GM12878 (cell line): ENCODE data around the gene HIVEP1. TPM values are rescaled to one million over a fixed set of nuclear protein-coding genes. Genes with fewer than 3 reads are reported as not detected.
A peak's percentile ranks its signal among the peaks of the same experiment; 100 is the strongest.

Experiments
- ATAC-seq: fragments of 200-7000 bp; cut with Tn5 transposase; 3 replicates; pipeline ENCODE4 v1.9.1; 2020; ENCODE audit warnings: mild to moderate bottlenecking, moderate library complexity
- BruUV-seq: library from RNA; stranded (reverse); fragments of 400-500 nt; replicated peaks from 2 replicates; lab custom pipeline; 2021; lab: Mats Ljungman, UMichigan
- CTCF ChIA-PET: fragments of 300-600 bp; sonication (Branson Sonifier 250); formaldehyde crosslinking; extraction: SDS; loops from one replicate; lab custom pipeline; 2021; ENCODE audit warnings: inconsistent platforms; lab: Yijun Ruan, JAX
- POLR2A ChIA-PET: fragments of 350-600 bp; formaldehyde crosslinking; extraction: SDS; loops from one replicate; lab custom pipeline; 2021; ENCODE audit warnings: inconsistent platforms; lab: Charles Lee
- RAD21 ChIA-PET: fragments of 300-600 bp; sonication (Branson Sonifier 250); formaldehyde crosslinking; loops from one replicate; lab custom pipeline; 2023; ENCODE audit warnings: antibody characterized with exemption; ENCODE audit not compliant: unreplicated experiment; lab: Charles Lee
- SMC1A ChIA-PET: fragments of 300-600 bp; sonication (Branson Sonifier 250); formaldehyde crosslinking; loops from one replicate; lab custom pipeline; 2023; ENCODE audit not compliant: unreplicated experiment, uncharacterized antibody; lab: Charles Lee
- DNase-seq: peaks from one replicate; pipeline ENCODE4 v3.0.0-alpha.2; 2011; ENCODE audit warnings: low read depth, low spot score
- FAIRE-seq: peaks from 3 replicates; lab custom pipeline; 2011; peaks lifted over from hg19 to GRCh38; lab: Jason Lieb, UNC
- H2AFZ ChIP-seq: 2 replicates; pipeline ENCODE4 v1.6.0; 2011; ENCODE audit warnings: low read depth, low read length, control low read depth; ENCODE audit not compliant: control insufficient read depth
- H3K27ac ChIP-seq: 2 replicates; pipeline ENCODE4 v1.5.1; 2011; ENCODE audit warnings: control low read depth; ENCODE audit not compliant: control insufficient read depth, insufficient read depth
- H3K27me3 ChIP-seq, 2 experiments: replicated peaks in 1 of 2; 2 replicates each; pipeline versions ENCODE4 v1.6.0 to v1.6.1; 2011; ENCODE audit warnings: low read length in 1 of 2; ENCODE audit not compliant: control insufficient read depth in 2 of 2, insufficient read depth in 2 of 2
- H3K36me3 ChIP-seq, 2 experiments: 2 replicates each; pipeline ENCODE4 v1.5.1; 2011; ENCODE audit warnings: low read length in 1 of 2; ENCODE audit not compliant: control insufficient read depth in 2 of 2, insufficient read depth in 2 of 2
- H3K4me1 ChIP-seq: 2 replicates; pipeline ENCODE4 v1.6.1; 2011; ENCODE audit warnings: mild to moderate bottlenecking, low read length, moderate library complexity, mixed read lengths; ENCODE audit not compliant: control insufficient read depth, insufficient read depth
- H3K4me2 ChIP-seq: 2 replicates; pipeline ENCODE4 v1.6.0; 2011; ENCODE audit warnings: control low read depth; ENCODE audit not compliant: control insufficient read depth, insufficient read depth
- H3K4me3 ChIP-seq: fragments of 200-600 bp; sonication (generic); 2 replicates; pipeline ENCODE4 v1.5.1; 2016
- H3K79me2 ChIP-seq: 2 replicates; pipeline ENCODE4 v1.6.0; 2011; ENCODE audit warnings: low read length; ENCODE audit not compliant: control insufficient read depth, insufficient read depth
- H3K9ac ChIP-seq: 2 replicates; pipeline ENCODE4 v1.8.0; 2011; ENCODE audit warnings: low read length, control low read depth, mixed read lengths; ENCODE audit not compliant: control insufficient read depth, insufficient read depth
- H3K9me3 ChIP-seq: replicated peaks from 3 replicates; pipeline ENCODE4 v1.5.1; 2011; ENCODE audit warnings: mild to moderate bottlenecking, low read length; ENCODE audit not compliant: control insufficient read depth, insufficient read depth
- H4K20me1 ChIP-seq: 2 replicates; pipeline ENCODE4 v1.6.0; 2011; ENCODE audit not compliant: control insufficient read depth, insufficient read depth
- CBFB ChIP-seq: IDR thresholded peaks from 2 replicates; pipeline ENCODE4 v1.6.1; 2016; ENCODE audit warnings: antibody characterized with exemption, low read depth
- FOXK2 ChIP-seq: fragments of 450-650 bp; IDR thresholded peaks from 2 replicates; pipeline ENCODE4 v1.6.1; 2017; ENCODE audit warnings: mild to moderate bottlenecking, moderate library complexity
- KLF5 ChIP-seq: fragments of 450-650 bp; IDR thresholded peaks from 2 replicates; pipeline ENCODE4 v1.6.1; 2014; ENCODE audit warnings: mild to moderate bottlenecking; ENCODE audit not compliant: partially characterized antibody
- NKRF ChIP-seq: fragments of 450-650 bp; conservative IDR thresholded peaks from 2 replicates; pipeline ENCODE4 v1.6.1; 2017; ENCODE audit warnings: mild to moderate bottlenecking, moderate library complexity
- SIN3A ChIP-seq: IDR thresholded peaks from 2 replicates; pipeline ENCODE4 v1.6.1; 2012; ENCODE audit warnings: low read depth, low read length, improper control_type of control experiment
- ZZZ3 ChIP-seq: IDR thresholded peaks from 2 replicates; pipeline ENCODE4 v1.6.1; 2011; ENCODE audit warnings: low read depth; ENCODE audit not compliant: control insufficient read depth, insufficient read length
- WGBS: methylation state at CpG from one replicate; pipeline ENCODE4 v1.1.6; 2016; ENCODE audit warnings: low lambda C conversion rate; ENCODE audit not compliant: insufficient replicate concordance, insufficient coverage; ENCODE audit errors: missing lambda C conversion rate; 5-methylcytosine and 5-hydroxymethylcytosine counted together
- in situ Hi-C: fragments of 300-500 bp; cut with MboI; formaldehyde crosslinking; loops from 9 replicates; pipeline ENCODE4 v1.14.3; 2018; ENCODE audit warnings: mixed read lengths
- intact Hi-C: fragments of 100-400 bp; cut with micrococcal nuclease; formaldehyde crosslinking; loops from one replicate; pipeline ENCODE4 v1.14.2; 2022; ENCODE audit not compliant: unreplicated experiment
- polyA plus RNA-seq, 11 experiments: library from polyadenylated mRNA; depleted of rRNA in 4 of 11; unstranded in 6 of 11; stranded (reverse) in 5 of 11; fragments of >200 nt; fragmentation: Nextera tagmentation in 4 of 11; fragmentation: Illumina TruSeq in 1 of 11; extraction: Ambion mirVana in 4 of 11; extraction: Trizol in 1 of 11; gene quantifications; 1 replicate in 1 of 11; 2 replicates in 10 of 11; pipeline versions ENCODE4 v1.2.1 to v1.2.3, GENCODE V29; 2011 to 2016; ENCODE audit warnings: inconsistent platforms in 2 of 11, missing spikeins in 2 of 11, low read depth in 1 of 11
- total RNA-seq, 4 experiments: library from RNA; depleted of rRNA in 3 of 4; stranded (reverse); fragments of >200 nt in 3 of 4; fragmentation: Illumina TruSeq in 1 of 4; extraction: Trizol in 1 of 4; gene quantifications; 2 replicates each; pipeline versions ENCODE4 v1.2.1 to v1.2.3, GENCODE V29; 2013 to 2021

The HIVEP1 gene
- total and polyA plus RNA-seq, 10 of the 15 experiments (the other 5 are each of a cell fraction or from before 2014, with no cell fraction given), result 4.3 to 37.5 (median 21.6) TPM

- Histone ChIP-seq H3K36me3 (no peaks in the 10 kb centered on the region), H4K20me1 (no peaks in the 10 kb centered on the region), H3K9ac (no peak overlapping the region), H3K4me3 (no peak overlapping the region), H3K79me2 (peaks cover 15% of the 10 kb centered on the region), H3K27ac (no peak overlapping the region; the same call in 1 of the 2 replicates), H3K4me2 (no peak overlapping the region), H3K4me1 (peaks cover 7% of the 10 kb centered on the region), H3K9me3 (no peaks in the 10 kb centered on the region; the same call in 1 of the 3 replicates), H2AFZ (no peak overlapping the region), H3K27me3 (no peaks in the 10 kb centered on the region)
- no peak for ATAC-seq
- 100% methylated on average over 2 of the region's 2 CpGs for WGBS
- peak; percentile 13 for FAIRE-seq
- in situ Hi-C loops, result no loop called here
- no peak for TF ChIP-seq NKRF
- no peak for TF ChIP-seq CBFB
- no peak for TF ChIP-seq FOXK2
- TF ChIP-seq ZZZ3, result no peak
- no peak for TF ChIP-seq SIN3A
- no peak for TF ChIP-seq KLF5
- ChIA-PET CTCF (interaction anchor here (0.6 to 2.1 kb wide), 5 partner anchors 12 to 392 kb away, joined by 3 to 6 read pairs (median 3); no protein-coding TSS in a partner anchor), POLR2A (interaction anchor here (0.8 to 0.9 kb wide), 2 partner anchors 9 to 10 kb away, joined by 3 to 4 read pairs; no protein-coding TSS in a partner anchor), RAD21 (interaction anchor here (1.0 to 2.8 kb wide), 9 partner anchors 9 to 365 kb away, joined by 3 to 9 read pairs (median 5); no protein-coding TSS in a partner anchor), SMC1A (interaction anchor here (0.7 to 3.2 kb wide), 12 partner anchors 9 to 371 kb away, joined by 3 to 18 read pairs (median 3); no protein-coding TSS in a partner anchor)
- no peak for DNase-seq
- intact Hi-C loops, result no loop called here
- BruUV-seq, result no TSS peak
Observed at GRCh38 chr6:12102350-12102749, 90.2 kb downstream of the HIVEP1 start.
